Stimulated activated CD4-positive, alpha-beta T cell treated with anti-CD3 and anti-CD28 coated beads, Interleukin-12 subunit alpha, Interleukin-12 subunit beta, amount 100 ng/mL, for 24 hours (primary cell): Measurements from ENCODE around the gene PNPLA4.

Experiments used
- DNase-seq, 2 experiments: peaks; one replicate each; pipeline ENCODE4 v3.0.0-alpha.2; 2020; ENCODE audit warnings: low read depth in 2 of 2

The PNPLA4 gene

GRCh38 chrX:7872042-7872441 is 55.2 kb downstream of the PNPLA4 start:
- DNase-seq, result no peak

GRCh38 chrX:7852166-7852565 is 75.0 kb downstream of the PNPLA4 start:
- DNase-seq, result no peak
